Activated CD4-positive, alpha-beta T cell treated with anti-CD3 and anti-CD28 coated beads for 1 hour (primary cell): ENCODE measurements around the gene HS1BP3.

ENCODE experiments used
- DNase-seq: peaks from one replicate; pipeline ENCODE4 v3.0.0-alpha.2; 2020

The HS1BP3 gene

GRCh38 chr2:20650877-20651730 lies at the start of gene HS1BP3:
TSS of gene HS1BP3 (minus strand) at chr2:20651098. CDS start at chr2:20651063, 35 bp downstream.
- peak; percentile 84 for DNase-seq

- no peak for DNase-seq
Measured at GRCh38 chr2:20698916-20699613, 48.2 kb upstream of the HS1BP3 start.

GRCh38 chr2:20697322-20697934 lies 46.5 kb upstream of the HS1BP3 start:
- DNase-seq, result no peak

- DNase-seq, result no peak
Measured at GRCh38 chr2:20696366-20696765, 45.5 kb upstream of the HS1BP3 start.

DNA sequence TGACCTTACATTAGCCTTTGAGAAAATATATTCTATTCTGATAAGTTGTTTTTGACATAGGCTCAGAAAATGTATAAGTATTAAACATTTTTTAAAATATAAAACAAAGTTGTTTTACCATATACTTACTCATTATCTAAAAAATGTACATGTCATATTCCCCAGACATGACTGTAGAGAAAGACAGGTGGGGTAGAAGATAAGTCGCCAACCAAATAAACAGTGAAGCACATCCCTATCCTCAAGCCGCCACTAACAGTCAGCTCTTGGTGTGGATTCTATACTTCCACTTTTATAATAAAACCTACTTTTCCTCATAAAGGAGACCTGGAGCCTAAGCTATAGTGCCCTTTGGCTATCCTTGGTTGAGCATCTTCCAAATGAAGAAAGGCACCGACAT lies 42.4 kb upstream of the HS1BP3 start:
- no peak for DNase-seq

- no peak for DNase-seq
Measured at GRCh38 chr2:20692081-20692480, 41.2 kb upstream of the HS1BP3 start.

DNA sequence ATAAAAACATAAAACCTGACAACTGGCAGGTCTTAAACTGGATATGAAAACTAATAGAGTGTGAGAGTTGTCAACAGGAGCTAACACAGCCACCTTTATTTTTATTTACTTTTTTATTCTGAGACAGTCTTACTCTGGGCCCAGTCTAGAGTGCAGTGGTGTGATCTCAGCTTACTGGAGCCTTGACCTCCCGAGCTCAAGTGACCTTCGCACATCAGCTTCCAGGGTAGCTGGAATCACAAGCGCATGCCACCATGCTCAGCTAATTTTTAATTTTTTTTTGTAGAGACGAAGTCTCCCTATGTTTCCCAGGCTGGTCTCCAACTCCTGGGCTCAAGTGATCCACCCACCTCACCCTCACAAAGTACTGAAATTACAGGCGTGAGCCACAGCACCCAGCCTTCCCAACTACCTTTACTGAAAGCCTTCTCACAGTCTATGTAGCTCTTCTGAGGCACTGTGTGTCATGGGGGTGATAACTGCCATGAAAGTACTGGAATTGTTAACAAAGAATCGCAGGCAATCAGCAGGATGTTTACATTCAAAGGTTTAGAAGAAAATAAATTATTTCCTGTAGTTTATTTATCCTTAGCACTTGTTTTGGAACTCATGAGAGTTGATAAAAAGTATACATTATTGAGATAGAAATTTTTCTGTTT lies 40.3 kb upstream of the HS1BP3 start:
- no peak for DNase-seq

GRCh38 chr2:20689428-20690264 lies 38.7 kb upstream of the HS1BP3 start:
- no peak for DNase-seq

- DNase-seq, result no peak
Measured at GRCh38 chr2:20687260-20687832, 36.4 kb upstream of the HS1BP3 start.

DNA sequence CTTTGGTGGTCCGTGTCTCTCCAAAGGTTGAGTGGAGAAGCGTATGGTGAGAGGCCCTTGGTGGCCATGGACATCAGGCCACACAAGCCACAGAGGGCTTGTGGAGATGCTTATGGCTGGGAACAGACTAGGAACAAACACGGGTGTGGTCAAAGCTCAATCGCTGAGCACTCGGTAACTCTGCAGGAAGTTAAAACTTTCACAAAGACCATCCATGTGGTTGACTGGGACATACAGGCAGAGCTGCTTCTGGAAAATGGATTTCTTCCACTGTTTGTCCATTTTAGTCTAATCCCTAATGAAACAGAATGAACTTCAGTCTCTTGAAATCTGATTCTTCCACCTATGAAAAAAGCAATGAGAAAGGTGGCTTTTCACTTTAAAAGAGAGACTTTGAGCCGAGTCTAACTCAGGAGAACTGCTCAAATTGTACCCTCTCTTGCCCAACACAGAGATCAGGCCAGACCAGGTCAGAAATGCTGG lies 33.7 kb upstream of the HS1BP3 start:
- DNase-seq, result no peak

GRCh38 chr2:20682167-20682920 lies 31.4 kb upstream of the HS1BP3 start:
- no peak for DNase-seq

DNA sequence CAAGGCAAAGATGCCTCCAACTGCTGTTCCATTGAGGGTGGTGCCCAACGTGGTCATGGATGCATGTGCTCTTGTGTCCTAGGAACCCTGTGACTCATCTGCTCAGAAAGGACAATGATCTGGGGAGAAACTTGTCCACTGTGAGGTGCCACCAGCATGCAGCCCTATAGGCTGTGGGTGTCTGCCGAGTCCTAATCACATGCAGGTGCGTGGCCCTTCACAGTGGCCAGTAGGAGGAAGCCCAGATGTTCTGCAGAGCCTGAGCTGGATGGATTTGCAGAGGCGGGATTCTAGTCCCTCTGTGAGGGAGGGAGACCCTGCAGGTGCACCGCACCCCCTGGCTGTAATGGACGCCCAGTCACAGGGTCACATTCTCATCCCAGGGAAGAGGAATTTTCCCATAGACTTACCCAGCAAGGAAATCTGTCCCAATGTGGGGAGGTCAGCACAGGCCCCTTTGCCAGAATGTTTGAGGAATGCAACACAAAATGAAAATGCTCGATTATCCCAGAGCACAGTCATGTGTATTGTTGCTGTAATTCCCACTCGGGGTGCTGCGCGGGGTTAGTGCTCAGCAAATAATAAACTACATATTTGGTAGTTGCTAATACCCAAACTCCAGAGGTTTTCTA lies 30.0 kb upstream of the HS1BP3 start:
- no peak for DNase-seq

GRCh38 chr2:20678780-20679179 lies 27.9 kb upstream of the HS1BP3 start:
- no peak for DNase-seq

GRCh38 chr2:20678086-20678395 lies 27.1 kb upstream of the HS1BP3 start:
- DNase-seq, result no peak

DNA sequence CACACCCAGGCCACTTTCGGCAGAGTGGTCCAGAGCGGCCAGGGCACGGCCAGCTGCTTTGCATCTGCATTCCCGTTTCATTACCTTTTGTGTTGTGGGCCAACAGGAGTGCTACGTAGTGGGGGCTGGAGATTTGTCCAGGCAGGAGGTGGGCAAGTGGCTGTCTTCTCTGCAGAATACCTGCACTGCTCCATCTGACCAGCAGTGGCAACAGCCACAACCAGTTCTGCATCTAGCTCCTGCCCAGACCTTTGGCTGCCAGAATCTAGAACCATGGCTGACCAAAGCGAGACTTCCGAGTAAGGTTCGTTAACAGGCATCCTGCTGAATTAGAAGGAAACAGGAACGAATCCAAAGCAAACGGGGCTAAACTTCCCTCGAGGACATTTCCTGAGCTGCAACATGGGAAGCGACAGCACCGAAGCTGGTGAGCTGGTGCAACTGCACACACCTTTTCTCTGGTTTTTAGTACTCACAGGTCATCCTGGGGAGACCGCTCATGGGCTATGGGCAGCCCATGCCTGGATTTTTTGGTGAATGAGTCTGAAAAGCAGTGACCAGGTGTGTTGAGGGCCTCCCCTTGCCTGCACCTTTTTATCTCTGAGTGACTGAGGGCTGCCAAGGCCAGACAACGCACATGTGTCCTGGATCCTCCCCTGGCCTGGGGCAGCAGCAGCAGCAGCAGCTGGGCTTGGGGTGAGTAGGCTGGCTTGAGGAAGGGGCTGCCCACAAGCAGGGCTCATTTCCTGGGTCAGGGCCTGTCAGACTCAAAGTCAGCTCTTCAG lies 26.6 kb upstream of the HS1BP3 start:
- no peak for DNase-seq

DNA sequence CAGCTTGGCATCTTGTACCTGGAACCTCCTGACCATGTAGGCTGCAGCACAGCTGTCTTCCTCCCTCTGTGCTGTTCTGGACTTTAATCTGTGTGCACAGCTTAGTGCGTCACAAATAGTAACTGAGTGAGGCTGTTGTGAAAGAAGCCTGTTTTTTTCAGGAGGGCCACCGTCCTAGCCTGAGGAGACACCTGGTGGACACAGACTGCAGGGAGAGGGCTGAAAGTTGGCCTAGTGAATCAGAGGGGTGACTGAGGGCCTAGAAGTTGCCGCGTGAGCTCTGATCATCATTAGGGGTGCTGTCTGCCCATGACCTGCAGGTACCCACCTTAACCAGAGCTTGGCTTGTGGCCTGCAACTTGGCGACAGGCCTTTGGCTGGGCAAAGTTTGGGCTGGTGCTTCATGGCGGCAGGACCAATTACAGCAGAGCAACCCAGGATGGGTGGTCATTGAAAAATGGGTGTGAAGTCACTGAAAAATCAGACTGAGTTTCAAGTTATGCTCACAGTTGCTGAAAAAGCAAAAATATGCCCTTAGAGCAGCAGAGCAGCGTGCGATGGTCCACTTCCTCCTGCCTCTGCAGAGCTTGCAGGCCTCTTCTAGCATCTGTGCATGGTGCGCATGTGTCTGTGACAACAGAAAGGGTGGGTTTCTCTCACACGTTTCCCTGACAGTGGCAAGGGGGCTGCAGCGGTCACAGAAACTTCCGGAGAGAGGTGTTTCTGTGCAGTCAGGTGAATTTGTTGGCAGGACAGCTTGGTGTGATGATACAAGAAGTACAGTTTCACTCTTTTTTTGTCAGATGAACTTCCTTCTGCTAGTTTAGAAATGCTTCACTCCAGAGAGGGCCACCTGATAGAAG lies 25.7 kb upstream of the HS1BP3 start:
- DNase-seq, result no peak

- no peak for DNase-seq
Measured at GRCh38 chr2:20675701-20676352, 24.9 kb upstream of the HS1BP3 start.

DNA sequence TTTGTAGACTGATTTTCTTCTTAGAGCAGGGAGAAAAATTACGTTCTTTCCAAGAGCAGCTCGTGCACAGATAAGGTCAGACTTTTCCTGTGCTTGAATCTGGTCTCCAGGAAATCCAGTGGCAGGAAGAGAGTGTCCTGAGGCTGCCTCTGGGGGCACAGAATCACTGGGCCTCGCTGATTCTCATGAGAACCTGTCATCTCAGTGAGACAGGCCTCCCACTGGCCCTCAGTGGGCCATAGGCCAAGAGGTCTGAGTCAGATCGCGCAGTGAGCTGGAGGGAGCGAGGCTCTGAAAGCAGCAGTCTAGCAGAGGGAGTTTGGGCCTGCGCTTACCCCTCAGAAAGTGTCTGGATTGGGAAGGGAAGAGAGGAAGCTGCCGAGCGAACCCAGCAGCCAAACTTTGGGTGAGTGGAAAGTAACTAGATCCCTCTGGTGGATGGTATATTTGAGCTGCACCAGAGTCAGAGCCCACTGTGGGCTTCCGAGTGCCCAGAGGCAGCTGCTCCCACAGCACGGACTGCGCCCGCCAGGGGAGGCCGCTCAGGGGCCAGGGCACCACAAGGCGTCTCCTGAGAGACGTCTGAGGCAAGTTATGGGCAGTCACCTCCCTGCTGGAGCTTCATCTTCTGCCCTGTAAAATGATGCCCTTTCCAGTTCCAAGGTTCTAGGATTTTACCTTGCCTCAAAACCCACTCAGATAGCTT lies 24.2 kb upstream of the HS1BP3 start:
- no peak for DNase-seq
